Stimulated activated CD8-positive, alpha-beta memory T cell treated with anti-CD3 and anti-CD28 coated beads, Interleukin-2, amount 100 ng/mL, for 48 hours (primary cell): ENCODE data around the gene FN3K.
"Not testable (repeated sequence)": the region's sequence is repeated elsewhere in the genome, so short reads cannot be mapped to it uniquely, and the experiment has no call there.

Source experiments
- DNase-seq, 2 donors: peaks; one replicate each; pipeline ENCODE4 v3.0.0-alpha.2; 2020; ENCODE audit warnings: low read depth in 2 of 2

The FN3K gene

DNA sequence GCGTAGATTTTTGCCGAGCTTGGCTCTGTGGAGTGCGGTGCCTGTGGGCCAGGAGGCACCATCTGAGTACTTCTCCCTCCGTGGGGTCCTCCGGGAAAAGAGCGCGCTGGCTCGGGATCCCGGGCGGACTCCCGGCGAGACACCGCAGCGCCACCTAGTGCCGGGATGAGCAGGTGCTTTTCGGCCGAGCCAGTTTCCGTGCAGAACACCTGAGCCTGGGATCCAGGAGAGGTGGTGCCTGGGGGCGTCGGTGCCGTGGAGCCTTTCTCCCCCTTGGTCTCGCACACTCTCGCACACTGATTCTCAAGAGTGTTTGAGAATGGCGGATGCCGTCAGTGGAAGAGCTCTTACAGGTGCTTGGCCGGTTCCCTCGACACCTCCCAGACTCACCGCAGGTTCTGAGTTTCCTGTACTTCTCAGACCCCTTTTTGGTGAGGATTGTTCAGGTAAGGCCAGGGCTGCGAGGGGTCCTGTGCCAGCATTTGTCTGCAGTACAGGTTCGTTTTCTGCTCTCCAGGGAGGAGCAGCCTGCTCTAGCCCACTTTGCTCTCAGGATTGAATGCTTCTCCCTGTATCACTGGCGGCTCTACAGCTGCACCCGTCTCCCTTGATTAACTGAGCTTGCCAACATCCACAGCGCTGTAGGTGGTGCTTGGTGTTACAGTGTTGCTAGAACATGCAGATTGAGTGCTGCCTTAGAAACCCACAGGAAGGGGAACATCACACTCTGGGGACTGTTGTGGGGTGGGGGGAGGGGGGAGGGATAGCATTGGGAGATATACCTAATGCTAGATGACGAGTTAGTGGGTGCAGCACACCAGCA lies 39.8 kb downstream of the FN3K start:
- DNase-seq, result peak; percentile 20 to 30

- DNase-seq, result no peak
Measured at GRCh38 chr17:82776454-82776853, 41.0 kb downstream of the FN3K start.

GRCh38 chr17:82777778-82778375 lies 42.5 kb downstream of the FN3K start:
- not testable (repeated sequence) for DNase-seq

DNA sequence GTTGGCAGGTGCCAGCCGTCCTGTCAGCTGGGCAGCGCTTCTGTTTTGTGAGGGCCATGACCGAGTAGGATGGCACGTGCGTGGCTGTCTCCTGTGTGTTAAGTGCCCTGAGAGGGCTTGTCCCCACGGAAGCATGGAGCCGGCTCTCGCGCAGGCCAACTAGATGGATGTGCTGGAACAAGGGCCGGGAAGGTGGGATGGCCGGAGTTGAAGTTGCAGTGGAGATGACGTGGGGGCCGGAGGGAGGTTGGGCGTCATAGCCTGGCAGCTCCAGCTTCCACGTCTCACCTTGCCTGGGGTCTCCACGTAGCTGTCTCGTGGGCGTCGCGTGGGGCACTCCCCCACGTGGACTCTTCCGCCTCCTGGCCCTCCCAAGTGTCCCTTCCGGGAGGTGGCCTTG lies 44.1 kb downstream of the FN3K start:
- no peak for DNase-seq

DNA sequence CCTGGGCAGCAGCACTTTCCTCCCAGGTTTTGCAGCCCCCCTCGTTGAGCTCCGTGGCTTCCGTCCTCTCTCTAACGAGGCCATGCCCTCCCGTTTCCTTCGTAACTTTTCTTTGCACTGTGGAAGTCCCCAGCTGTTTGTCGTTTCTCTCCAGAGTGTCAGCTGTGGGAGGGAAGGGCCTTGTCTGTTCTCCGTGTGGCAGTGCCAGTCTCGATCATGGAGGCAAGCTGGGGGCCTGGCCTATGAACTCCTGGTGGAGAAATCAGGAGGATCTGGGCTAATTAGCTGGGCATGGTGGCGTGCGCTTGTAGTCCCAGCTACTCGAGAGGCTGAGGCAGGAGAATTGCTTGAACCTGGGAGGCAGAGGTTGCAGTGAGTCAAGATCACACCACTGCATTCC lies 44.8 kb downstream of the FN3K start:
- no peak for DNase-seq

- DNase-seq, result no peak
Measured at GRCh38 chr17:82780971-82781893, 45.8 kb downstream of the FN3K start.

- peak; percentile 66 to 71 for DNase-seq
Measured at GRCh38 chr17:82781894-82782274, 46.5 kb downstream of the FN3K start.

GRCh38 chr17:82782657-82783207 lies 47.3 kb downstream of the FN3K start:
- no peak for DNase-seq

DNA sequence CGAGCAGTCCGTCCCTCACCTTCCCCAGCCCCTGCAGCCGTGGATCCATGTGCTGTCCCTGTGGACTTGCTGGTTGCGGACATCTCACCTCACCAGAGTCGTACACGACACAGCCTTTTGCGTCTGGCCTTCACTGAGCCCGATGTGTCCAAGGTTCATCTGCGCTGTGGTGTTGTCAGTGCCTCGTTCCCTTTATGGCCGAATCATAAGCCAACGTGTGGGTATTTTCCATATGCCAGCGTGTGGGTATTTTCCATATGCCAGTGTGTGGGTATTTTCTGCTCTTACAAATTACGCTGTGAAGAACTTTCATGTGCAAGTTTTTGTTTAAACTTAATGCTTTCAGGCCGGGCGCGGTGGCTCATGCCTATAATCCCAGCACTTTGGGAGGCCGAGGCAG lies 48.1 kb downstream of the FN3K start:
- DNase-seq, result no peak

DNA sequence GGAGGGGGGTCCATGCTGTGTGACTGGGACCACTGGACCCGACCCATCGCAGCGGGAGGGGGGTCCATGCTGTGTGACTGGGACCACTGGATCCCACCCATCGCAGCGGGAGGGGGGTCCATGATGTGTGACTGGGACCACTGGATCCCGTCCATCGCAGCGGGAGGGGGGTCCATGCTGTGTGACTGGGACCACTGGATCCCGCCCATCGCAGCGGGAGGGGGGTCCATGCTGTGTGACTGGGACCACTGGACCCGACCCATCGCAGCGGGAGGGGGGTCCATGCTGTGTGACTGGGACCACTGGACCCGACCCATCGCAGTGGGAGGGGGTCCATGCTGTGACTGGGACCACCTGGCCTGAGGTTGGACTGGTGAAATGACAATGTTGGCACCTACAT lies 50.2 kb downstream of the FN3K start:
- DNase-seq, result not testable (repeated sequence)

GRCh38 chr17:82786427-82786826 lies 51.0 kb downstream of the FN3K start:
- no peak for DNase-seq

GRCh38 chr17:82787081-82787848 lies 51.9 kb downstream of the FN3K start:
- DNase-seq, result no peak

DNA sequence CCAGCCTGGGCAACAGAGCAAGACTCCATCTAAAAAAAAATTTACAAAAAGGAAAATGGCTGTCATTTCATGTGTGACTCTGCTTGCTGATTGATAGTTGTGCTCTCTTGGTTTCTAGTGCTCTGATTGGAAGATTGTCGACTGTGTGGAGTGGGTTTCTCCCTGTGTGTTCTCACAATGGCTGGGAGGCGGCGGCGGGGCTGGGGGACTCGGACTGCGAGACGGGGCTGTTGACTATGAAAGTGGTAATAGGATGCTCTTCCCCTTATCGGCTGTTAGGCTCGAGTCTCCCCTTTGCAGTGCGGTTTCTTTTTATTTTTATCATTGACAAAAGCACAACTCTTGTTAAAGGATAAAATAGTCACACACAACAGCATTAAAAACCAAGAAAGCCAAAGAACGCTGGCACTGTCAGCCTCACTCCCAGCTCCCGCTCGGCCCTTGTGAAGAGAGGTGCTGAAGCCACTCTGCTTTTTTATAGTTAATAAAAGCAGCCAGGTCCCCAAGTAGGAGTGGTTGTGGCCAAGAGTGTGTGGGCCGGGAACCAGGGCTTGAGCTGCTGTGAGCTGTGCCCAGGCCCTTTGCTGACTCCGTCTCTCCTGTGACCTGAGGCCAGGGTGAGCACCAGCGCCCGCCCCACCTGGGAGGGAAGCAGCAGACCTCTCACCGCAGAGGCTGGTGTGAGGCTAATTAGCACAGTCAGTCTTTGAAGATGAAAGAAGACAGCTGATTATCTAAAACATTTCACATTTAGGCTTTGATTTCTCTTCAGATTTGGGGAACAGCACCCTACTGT lies 53.0 kb downstream of the FN3K start:
- no peak for DNase-seq

GRCh38 chr17:82789051-82789592 lies 53.7 kb downstream of the FN3K start:
- DNase-seq, result no peak

DNA sequence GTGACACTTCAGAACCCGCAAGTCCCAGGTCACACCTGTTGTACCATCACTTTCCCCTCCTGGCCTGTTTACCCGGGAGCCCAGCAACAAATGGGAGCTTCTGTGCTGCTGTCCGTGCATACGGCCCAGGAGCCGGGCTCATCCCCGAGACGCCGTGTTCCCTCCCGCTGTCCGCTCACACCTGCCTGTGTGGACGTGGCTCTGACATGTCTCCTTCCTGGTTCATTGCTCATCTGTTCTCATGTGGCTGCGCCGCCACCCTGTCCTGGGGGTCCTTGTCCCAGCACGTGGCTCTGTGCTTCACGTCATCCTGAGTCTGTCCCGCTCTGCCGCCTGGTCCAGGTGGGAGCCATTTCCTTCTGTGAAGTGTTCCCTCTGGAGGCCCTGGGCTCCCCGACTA lies 54.4 kb downstream of the FN3K start:
- no peak for DNase-seq

DNA sequence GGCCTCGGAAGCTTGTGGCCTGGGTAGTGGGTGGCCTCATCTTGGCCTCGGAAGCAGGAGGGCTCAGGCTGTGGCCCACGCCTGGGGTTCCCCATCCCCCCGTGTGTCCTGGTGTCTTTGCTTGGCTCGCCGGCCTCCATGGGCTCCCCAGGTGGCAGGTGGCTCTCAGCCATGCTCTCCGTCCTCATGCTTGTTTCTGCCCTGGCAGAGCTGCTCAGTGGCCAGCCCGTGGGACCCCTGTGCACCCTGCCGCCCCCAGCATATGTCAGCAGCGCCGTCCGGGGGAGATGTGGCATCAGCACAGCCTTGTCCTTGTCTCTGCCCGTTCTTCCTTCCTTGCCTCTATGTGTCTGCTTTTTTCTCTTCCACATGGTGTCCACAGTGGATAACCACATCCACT lies 55.0 kb downstream of the FN3K start:
- DNase-seq, result no peak

- no peak for DNase-seq
Measured at GRCh38 chr17:82791532-82791931, 56.1 kb downstream of the FN3K start.

- DNase-seq, result no peak
Measured at GRCh38 chr17:82793974-82794630, 58.7 kb downstream of the FN3K start.

DNA sequence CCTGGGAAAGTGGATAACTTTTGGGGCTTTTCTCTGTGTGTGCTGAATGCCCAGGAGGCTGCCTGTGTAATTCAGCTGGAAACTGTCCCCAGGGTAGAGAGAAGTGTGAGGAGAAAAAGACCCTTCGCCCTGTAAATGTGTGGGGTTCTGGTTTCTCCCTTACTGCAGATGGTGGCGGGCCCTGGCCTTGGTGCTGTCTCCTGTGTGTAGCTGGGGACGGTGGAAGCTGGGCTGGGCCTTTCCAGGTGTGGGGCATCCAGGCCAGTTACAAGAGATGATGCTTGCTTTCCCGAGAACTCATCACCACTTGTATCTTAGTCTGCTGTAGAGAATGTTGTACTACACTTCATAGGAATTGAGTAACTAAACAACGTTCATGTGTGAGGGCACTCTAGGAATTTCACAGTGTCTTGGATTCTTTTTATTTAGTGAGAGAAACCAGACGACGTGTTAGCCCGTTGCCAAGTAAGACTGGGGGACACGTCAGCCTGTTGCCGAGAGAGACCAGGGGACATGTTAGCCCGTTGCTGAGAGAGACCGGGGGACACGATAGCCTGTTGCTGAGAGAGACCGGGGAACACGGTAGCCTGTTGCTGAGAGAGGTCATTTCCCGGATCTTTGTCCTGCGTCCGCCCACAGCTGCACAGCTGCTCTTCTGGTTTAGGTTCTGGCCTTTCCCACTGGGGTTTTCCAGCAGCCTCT lies 59.5 kb downstream of the FN3K start:
- DNase-seq, result no peak
